ENCODE measurements around the gene MDC1.
"Not testable (repeated sequence)": the region's sequence is repeated elsewhere in the genome, so short reads cannot be mapped to it uniquely, and the experiment has no call there.

MDC1 gene

DNA sequence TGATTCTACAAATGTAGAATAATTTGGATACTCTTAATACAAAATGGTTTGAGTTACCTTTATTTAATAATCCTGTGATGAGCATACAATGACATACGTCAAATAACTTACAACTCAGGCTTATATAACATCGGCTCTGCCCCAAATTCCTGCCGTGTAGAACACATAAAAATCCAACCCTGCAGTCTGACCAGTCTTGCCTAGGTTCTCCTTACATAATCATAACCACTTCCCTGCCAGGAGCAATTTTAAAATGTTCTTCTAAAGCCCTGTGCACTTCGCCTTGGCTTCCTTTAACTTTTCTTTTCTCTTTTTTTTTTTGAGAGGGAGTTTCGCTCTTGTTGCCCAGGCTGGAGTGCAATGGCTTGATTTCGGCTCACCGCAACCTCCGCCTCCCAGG, 43.5 kb upstream of the MDC1 start:
- TF ChIP-seq, protein P1, sequence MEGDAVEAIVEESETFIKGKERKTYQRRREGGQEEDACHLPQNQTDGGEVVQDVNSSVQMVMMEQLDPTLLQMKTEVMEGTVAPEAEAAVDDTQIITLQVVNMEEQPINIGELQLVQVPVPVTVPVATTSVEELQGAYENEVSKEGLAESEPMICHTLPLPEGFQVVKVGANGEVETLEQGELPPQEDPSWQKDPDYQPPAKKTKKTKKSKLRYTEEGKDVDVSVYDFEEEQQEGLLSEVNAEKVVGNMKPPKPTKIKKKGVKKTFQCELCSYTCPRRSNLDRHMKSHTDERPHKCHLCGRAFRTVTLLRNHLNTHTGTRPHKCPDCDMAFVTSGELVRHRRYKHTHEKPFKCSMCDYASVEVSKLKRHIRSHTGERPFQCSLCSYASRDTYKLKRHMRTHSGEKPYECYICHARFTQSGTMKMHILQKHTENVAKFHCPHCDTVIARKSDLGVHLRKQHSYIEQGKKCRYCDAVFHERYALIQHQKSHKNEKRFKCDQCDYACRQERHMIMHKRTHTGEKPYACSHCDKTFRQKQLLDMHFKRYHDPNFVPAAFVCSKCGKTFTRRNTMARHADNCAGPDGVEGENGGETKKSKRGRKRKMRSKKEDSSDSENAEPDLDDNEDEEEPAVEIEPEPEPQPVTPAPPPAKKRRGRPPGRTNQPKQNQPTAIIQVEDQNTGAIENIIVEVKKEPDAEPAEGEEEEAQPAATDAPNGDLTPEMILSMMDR (IDR thresholded peaks at IDR 0.05; ENCODE audit: low read depth, low read length) = no peak
- DNase-seq (ENCODE audit: extremely low read depth, low read depth) = no peak

DNA sequence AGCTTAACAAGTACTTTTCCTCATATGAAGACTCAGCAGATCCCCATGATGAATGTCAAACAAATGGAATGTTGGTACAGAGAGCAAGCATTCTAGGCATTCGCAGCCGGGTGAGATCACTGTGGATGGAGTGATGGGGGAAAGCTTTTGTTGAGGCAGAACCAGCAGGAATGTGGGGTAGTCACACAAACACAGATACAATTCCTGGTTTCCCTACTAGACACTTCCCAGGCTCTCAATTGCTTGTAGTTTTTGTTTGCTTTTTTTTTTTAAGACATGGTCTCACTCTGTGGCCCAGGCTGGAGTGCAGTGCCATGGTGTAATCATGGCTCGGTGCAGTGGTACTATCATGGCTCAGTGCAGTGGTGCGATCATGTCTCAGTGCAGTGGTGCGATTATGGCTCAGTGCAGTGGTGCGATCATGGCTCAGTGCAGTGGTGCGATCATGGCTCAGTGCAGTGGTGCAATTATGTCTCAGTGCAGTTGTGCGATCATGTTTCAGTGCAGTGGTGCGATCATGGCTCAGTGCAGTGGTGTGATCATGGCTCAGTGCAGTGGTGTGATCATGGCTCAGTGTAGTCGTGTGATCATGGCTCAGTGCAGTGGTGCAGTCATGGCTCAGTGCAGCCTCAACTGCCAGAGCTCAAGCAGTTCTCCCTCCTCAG, 42.6 kb upstream of the MDC1 start:
- no peak for DNase-seq (ENCODE audit: extremely low read depth, low read depth)
- TF ChIP-seq, protein P1 (IDR thresholded peaks at IDR 0.05; ENCODE audit: low read depth, low read length) = no peak

DNA sequence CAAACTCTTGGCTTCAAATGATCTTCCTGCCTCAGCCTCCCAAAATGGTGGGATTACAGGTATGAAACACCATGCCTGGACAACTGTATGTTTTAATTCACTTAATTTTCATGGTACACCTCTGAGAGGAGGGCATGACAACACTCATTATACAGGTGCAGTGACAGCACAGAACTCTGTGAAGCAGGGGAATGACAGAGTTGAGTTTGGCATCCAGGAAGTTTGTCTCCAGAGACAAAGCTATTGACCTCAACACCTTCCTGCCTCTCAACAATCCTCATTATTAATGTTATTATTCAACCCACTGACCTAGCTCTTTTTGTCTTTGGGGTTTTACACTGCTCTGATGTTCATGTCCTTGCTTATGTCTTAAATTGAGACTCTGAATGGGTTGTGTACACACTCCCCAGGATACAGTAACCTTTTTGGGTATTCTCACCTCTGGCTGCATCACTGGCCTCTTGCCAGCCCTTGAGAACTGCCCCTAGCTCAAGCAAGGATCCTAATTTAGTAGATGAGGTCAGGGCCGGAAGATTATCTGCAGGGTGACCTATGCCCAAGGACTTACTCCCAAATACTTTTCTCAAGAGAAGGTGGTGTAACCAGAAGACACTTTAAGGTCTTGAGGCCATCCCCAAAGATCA, 40.3 kb upstream of the MDC1 start:
- no peak for DNase-seq (ENCODE audit: extremely low read depth, low read depth)
- TF ChIP-seq, protein P1 (IDR thresholded peaks at IDR 0.05; ENCODE audit: low read depth, low read length) = no peak

DNA sequence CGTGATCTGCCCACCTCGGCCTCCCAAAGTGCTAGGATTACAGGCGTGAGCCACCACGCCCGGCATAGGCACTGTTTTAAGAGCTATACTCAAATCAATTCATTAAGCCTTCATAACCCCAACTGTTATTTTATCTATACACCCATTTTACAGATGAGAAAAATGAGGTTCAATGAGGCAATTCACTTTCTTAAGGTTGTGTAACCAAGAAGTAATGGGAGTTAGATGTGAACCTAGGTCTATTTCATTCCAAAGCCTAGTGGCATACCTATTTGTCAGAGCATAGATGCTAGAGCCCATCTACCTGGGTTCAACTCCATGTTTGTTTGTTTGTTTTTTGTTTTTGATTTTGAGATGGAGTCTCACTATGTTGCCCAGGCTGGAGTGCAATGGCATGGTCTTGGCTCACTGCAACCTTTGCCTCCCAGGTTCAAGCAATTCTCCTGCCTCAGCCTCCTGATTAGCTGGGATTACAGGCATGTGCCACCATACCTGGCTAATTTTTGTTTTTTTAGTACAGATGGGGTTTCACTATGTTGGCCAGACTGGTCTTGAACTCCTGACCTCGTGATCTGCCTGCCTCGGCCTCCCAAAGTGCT, 39.4 kb upstream of the MDC1 start:
- not testable (repeated sequence) for DNase-seq (ENCODE audit: extremely low read depth, low read depth)

DNA sequence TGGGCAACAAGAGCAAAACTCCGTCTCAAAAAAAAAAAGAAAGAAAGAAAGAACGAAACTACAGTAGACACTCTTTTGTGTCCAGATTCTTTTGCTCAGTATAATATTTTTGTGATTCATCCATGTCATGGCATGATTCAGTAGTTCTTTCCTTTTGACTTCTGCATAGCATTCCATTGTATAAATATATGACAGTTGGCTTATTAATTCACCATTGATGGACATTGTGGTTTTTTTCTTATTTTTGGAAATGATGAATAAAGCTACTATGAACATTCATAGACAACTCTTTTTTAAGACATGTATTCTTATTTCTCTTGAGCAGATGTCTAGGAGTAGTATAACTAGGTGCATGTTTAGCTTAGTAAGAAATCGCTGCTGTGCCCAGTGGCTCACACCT, 37.5 kb upstream of the MDC1 start:
- DNase-seq (ENCODE audit: extremely low read depth, low read depth) = no peak
- TF ChIP-seq, protein P1 (IDR thresholded peaks at IDR 0.05; ENCODE audit: low read depth, low read length) = no peak

DNA sequence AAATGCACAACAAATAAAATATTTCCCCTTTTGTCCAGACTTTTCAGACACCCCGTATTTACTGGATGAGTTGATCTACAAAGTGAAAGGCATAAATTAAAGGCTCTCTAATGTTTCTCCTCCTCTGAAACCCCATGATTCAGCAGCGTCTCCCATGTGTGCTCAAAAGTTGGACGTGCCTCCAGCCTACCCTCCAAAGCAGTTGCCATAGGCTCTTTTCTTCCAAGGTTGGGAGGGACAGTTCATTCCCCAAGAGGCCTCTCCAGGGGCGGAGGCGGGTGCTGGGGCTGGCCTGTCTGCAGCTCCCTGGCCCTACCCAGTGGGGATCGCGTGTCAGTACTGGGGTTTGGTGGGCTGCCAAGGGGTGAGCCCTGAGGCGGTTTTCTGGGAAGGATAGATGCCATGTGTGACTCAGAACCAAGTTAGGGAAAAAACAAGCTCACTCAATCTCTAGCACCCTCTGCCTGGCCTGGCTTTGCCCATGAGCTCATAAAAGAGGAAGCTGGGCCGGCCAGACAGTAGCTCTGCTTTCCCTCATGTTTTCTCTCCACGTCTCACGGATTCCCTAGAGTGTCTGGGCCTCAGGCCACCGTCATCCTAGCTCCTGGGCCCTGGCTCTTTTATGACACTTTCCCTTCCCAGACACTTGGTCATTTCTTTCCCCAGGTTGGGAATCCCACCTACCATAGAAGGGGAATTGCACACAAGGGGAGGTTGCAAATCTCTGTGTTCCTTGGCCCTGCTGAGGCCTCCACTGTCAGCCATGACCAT, 35.3 kb upstream of the MDC1 start:
- DNase-seq (ENCODE audit: extremely low read depth, low read depth) = peak; percentile 99
- TF ChIP-seq, protein P1 (IDR thresholded peaks at IDR 0.05; ENCODE audit: low read depth, low read length) = peak; percentile 23

DNA sequence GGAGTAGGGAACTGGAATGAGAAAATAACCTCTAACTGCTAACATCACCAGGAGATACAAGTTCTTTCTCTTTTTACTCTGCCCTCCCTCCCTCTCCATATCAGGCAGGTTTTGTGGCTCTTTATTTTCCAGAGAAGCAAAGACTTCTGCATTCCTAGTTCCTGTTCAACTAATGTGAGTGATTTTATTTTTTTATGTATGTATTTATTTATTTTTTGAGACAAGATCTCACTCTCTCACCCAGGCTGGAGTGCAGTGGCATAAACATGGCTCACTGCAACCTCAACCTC, 33.2 kb upstream of the MDC1 start:
- no peak for DNase-seq (ENCODE audit: extremely low read depth, low read depth)
- TF ChIP-seq, protein P1 (IDR thresholded peaks at IDR 0.05; ENCODE audit: low read depth, low read length) = no peak
